SK-N-SH (cell line): ENCODE measurements around the gene SPINT1. TPM values are rescaled to one million over a fixed set of nuclear protein-coding genes. Genes with fewer than 3 reads are reported as not detected.

Experiments
- CTCF ChIA-PET: fragments of 300-600, 350-600 bp; formaldehyde crosslinking; extraction: SDS; loops from one replicate; lab custom pipeline; 2021; lab: Yijun Ruan, JAX
- POLR2A ChIA-PET: fragments of 350-600 bp; sonication (Branson Sonifier 250); formaldehyde crosslinking; extraction: SDS; loops from one replicate; lab custom pipeline; 2020; ENCODE audit warnings: antibody characterized with exemption, inconsistent platforms; lab: Yijun Ruan, JAX
- DNase-seq: peaks from one replicate; pipeline ENCODE4 v3.0.0; 2012
- H2AFZ ChIP-seq: fragments of 200-600 bp; sonication (generic); 2 replicates; pipeline ENCODE4 v1.8.1; 2016; ENCODE audit warnings: antibody characterized with exemption, mild to moderate bottlenecking, low read depth
- H3F3A ChIP-seq: fragments of 200-600 bp; sonication (generic); replicated peaks from 2 replicates; pipeline ENCODE3; 2016; ENCODE audit warnings: antibody characterized with exemption, mild to moderate bottlenecking; ENCODE audit not compliant: insufficient read depth
- H3K27ac ChIP-seq, 2 experiments: fragments of 200-500 bp in 1 of 2; fragments of 200-600 bp in 1 of 2; sonication (Bioruptor generic) in 1 of 2; sonication (generic), shearing (Covaris generic) in 1 of 2; 2 replicates each; pipeline versions ENCODE4 v1.5.1 to v1.6.1; 2014 to 2016; ENCODE audit warnings: low read depth in 2 of 2, inconsistent platforms in 1 of 2, low read length in 1 of 2, mild to moderate bottlenecking in 1 of 2, mixed read lengths in 1 of 2
- H3K27me3 ChIP-seq: fragments of 200-600 bp; sonication (generic), shearing (Covaris generic); 2 replicates; pipeline ENCODE4 v1.6.1; 2016; ENCODE audit warnings: mixed run types; ENCODE audit not compliant: insufficient read depth
- H3K36me3 ChIP-seq, 2 experiments: fragments of 200-500 bp in 1 of 2; fragments of 200-600 bp in 1 of 2; sonication (Bioruptor generic) in 1 of 2; sonication (generic) in 1 of 2; replicated peaks in 1 of 2; 2 replicates each; pipeline versions ENCODE3 to v1.5.1; 2014 to 2016; ENCODE audit warnings: low read length in 1 of 2, mild to moderate bottlenecking in 1 of 2; ENCODE audit not compliant: insufficient read depth in 2 of 2, control insufficient read depth in 1 of 2
- H3K4me1 ChIP-seq, 2 experiments: fragments of 200-500 bp in 1 of 2; fragments of 200-600 bp in 1 of 2; sonication (Bioruptor generic) in 1 of 2; sonication (generic), shearing (Covaris generic) in 1 of 2; 2 replicates each; pipeline versions ENCODE4 v1.5.1 to v1.6.1; 2014 to 2016; ENCODE audit warnings: low read depth in 1 of 2, low read length in 1 of 2, mixed run types in 1 of 2; ENCODE audit not compliant: insufficient read depth in 2 of 2, control insufficient read depth in 1 of 2
- H3K4me2 ChIP-seq: fragments of 200-600 bp; sonication (generic), shearing (Covaris generic); 2 replicates; pipeline ENCODE4 v1.6.1; 2017; ENCODE audit warnings: mixed run types
- H3K4me3 ChIP-seq, 2 experiments: fragments of 200-500 bp in 1 of 2; fragments of 200-600 bp in 1 of 2; sonication (Bioruptor generic) in 1 of 2; sonication (generic), shearing (Covaris generic) in 1 of 2; 2 replicates each; pipeline versions ENCODE4 v1.5.1 to v1.8.1; 2014 to 2016; ENCODE audit warnings: low read depth in 2 of 2, inconsistent platforms in 1 of 2, low read length in 1 of 2, mild to moderate bottlenecking in 1 of 2, mixed read lengths in 1 of 2, moderate library complexity in 1 of 2
- H3K79me2 ChIP-seq: fragments of 200-600 bp; sonication (generic); 2 replicates; pipeline ENCODE4 v1.8.1; 2017; ENCODE audit warnings: mild to moderate bottlenecking; ENCODE audit not compliant: insufficient read depth
- H3K9ac ChIP-seq: fragments of 200-600 bp; sonication (generic); 2 replicates; pipeline ENCODE4 v1.6.1; 2017; ENCODE audit warnings: mixed run types
- H3K9me2 ChIP-seq: fragments of 200-600 bp; sonication (generic); 2 replicates; pipeline ENCODE4 v1.6.1; 2017; ENCODE audit warnings: mixed run types
- H3K9me3 ChIP-seq: fragments of 200-600 bp; sonication (generic); 2 replicates; pipeline ENCODE4 v1.6.1; 2017; ENCODE audit warnings: mixed run types, mild to moderate bottlenecking, moderate library complexity
- H4K20me1 ChIP-seq: fragments of 200-600 bp; sonication (generic); 2 replicates; pipeline ENCODE4 v1.6.1; 2017; ENCODE audit warnings: mild to moderate bottlenecking, mixed run types; ENCODE audit not compliant: insufficient read depth
- EZH2phosphoT487 ChIP-seq: fragments of 200-600 bp; sonication (generic); IDR thresholded peaks from 2 replicates; pipeline ENCODE4 v1.6.1; 2017; ENCODE audit warnings: low read depth, mixed run types, mild to moderate bottlenecking, antibody characterized with exemption, moderate library complexity, borderline replicate concordance
- FOSL2 ChIP-seq: IDR thresholded peaks from 2 replicates; pipeline ENCODE4 v1.4.0; 2012; ENCODE audit warnings: low read depth, mild to moderate bottlenecking, moderate library complexity, borderline replicate concordance
- FOXM1 ChIP-seq: IDR thresholded peaks from 2 replicates; pipeline ENCODE4 v1.4.0; 2012; ENCODE audit warnings: low read depth, mild to moderate bottlenecking
- NFIC ChIP-seq: IDR thresholded peaks from 2 replicates; pipeline ENCODE4 v1.4.0; 2012; ENCODE audit warnings: borderline replicate concordance
- POLR2AphosphoS5 ChIP-seq: IDR thresholded peaks from 2 replicates; pipeline ENCODE4 v1.6.1; 2012; ENCODE audit warnings: low read depth, low read length
- RFX5 ChIP-seq: IDR thresholded peaks from 2 replicates; pipeline ENCODE4 v1.6.1; 2012; ENCODE audit warnings: mild to moderate bottlenecking, improper control_type of control experiment, low read length
- RXRA ChIP-seq: IDR thresholded peaks from 2 replicates; pipeline ENCODE4 v1.4.0; 2012; ENCODE audit warnings: low read depth, mild to moderate bottlenecking, borderline replicate concordance
- TAF1 ChIP-seq: IDR thresholded peaks from 2 replicates; pipeline ENCODE4 v1.6.1; 2012; ENCODE audit warnings: low read depth, mild to moderate bottlenecking, low read length, moderate library complexity, borderline replicate concordance
- TCF12 ChIP-seq: IDR thresholded peaks from 2 replicates; pipeline ENCODE4 v1.4.0; 2012
- TEAD4 ChIP-seq: IDR thresholded peaks from 2 replicates; pipeline ENCODE4 v1.4.0; 2012; ENCODE audit warnings: mild to moderate bottlenecking, borderline replicate concordance; ENCODE audit not compliant: insufficient read depth
- WGBS: methylation state at CpG from one replicate; pipeline ENCODE4 v1.1.6; 2017; ENCODE audit warnings: low lambda C conversion rate; 5-methylcytosine and 5-hydroxymethylcytosine counted together
- polyA plus RNA-seq, 3 experiments: library from polyadenylated mRNA; depleted of rRNA; stranded (reverse); fragments of >200 nt; gene quantifications; 2 replicates each; pipeline ENCODE4 v1.2.3, GENCODE V29; 2012
- TF ChIP-seq, protein P1 (sequence below): IDR thresholded peaks from 2 replicates; pipeline ENCODE4 v1.4.0; 2012; ENCODE audit warnings: low read depth
- TF ChIP-seq, protein P2 (sequence below): fragments of 150-350 bp; IDR thresholded peaks from 2 replicates; pipeline ENCODE4 v1.6.1; 2017; ENCODE audit warnings: antibody characterized with exemption, low read length, low read depth, borderline replicate concordance
- TF ChIP-seq, protein P3 (sequence below): IDR thresholded peaks from 2 replicates; pipeline ENCODE4 v1.4.0; 2012; ENCODE audit warnings: low read depth, borderline replicate concordance

Gene SPINT1, protein sequence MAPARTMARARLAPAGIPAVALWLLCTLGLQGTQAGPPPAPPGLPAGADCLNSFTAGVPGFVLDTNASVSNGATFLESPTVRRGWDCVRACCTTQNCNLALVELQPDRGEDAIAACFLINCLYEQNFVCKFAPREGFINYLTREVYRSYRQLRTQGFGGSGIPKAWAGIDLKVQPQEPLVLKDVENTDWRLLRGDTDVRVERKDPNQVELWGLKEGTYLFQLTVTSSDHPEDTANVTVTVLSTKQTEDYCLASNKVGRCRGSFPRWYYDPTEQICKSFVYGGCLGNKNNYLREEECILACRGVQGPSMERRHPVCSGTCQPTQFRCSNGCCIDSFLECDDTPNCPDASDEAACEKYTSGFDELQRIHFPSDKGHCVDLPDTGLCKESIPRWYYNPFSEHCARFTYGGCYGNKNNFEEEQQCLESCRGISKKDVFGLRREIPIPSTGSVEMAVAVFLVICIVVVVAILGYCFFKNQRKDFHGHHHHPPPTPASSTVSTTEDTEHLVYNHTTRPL
- polyA plus RNA-seq (2012; rRNA removed) = 0.58 and 2.0 TPM in 2 replicates
- 0.55 and 1.2 TPM in 2 replicates for polyA plus RNA-seq (2012; cell fraction: cytosol; rRNA removed)
- 1.8 and 2.0 TPM in 2 replicates for polyA plus RNA-seq (2012; cell fraction: nucleus; rRNA removed)

DNA sequence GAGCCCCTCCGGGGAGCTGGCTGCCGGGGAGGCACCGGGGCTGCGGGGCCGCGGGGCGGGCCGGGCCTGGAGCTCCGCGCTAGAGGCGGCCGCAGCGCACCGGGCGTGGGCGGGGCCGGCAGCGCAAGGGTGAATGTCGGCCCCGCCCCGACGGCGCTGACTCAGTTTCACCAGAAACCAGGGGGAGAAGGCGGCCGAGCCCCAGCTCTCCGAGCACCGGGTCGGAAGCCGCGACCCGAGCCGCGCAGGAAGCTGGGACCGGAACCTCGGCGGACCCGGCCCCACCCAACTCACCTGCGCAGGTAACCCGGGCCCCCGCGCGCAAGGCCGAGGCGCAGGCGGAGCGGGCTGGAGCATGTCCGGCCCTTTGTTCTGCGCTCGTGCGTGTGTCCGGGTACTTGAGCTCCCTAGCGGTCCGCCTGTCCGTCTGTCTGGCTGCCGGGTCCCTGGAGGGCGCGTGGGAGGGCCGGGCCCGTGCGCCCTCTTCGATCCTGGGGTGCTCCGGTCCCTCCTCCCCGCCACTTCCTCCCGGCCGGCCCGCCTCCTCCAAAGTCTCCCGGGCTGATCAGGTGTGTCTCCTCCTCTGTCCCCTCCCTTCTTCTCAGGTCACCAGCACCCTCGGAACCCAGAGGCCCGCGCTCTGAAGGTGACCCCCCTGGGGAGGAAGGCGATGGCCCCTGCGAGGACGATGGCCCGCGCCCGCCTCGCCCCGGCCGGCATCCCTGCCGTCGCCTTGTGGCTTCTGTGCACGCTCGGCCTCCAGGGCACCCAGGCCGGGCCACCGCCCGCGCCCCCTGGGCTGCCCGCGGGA lies at the start of gene SPINT1:
Gene SPINT1 (plus strand): TSS at position 164 of the 811 bp plus-strand sequence. CDS start 507 bp downstream, at position 671.
- Histone ChIP-seq H3K36me3 (no peaks in the 10 kb centered on the region), H3K79me2 (no peaks in the 10 kb centered on the region), H4K20me1 (no peaks in the 10 kb centered on the region), H3K27me3 (peaks cover 9% of the 10 kb centered on the region; the same call in 1 of the 2 replicates), H3K4me2 (peak within 1 kb of the TSS; percentile 65), H3F3A (peaks cover 3% of the 10 kb centered on the region), H3K27ac (no peak within 1 kb of the TSS), H2AFZ (peak within 1 kb of the TSS; percentile 40; the same call in 1 of the 2 replicates), H3K9me2 (no peaks in the 10 kb centered on the region), H3K4me1 (peaks cover 0 to 17% of the 10 kb centered on the region in 2 experiments; a peak in 1 of 4 replicates), H3K9ac (no peak within 1 kb of the TSS), H3K4me3 (peak within 1 kb of the TSS; percentile 44; a peak in 3 of 4 replicates), H3K9me3 (no peaks in the 10 kb centered on the region)
- peak; percentile 74 for DNase-seq
- no peak for TF ChIP-seq POLR2AphosphoS5
- no peak for TF ChIP-seq EZH2phosphoT487
- TF ChIP-seq TCF12 = no peak
- TF ChIP-seq NFIC = no peak
- TF ChIP-seq, protein P1, sequence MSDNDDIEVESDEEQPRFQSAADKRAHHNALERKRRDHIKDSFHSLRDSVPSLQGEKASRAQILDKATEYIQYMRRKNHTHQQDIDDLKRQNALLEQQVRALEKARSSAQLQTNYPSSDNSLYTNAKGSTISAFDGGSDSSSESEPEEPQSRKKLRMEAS = no peak
- TF ChIP-seq FOSL2 = no peak
- no peak for TF ChIP-seq TEAD4
- TF ChIP-seq RXRA = no peak
- TF ChIP-seq, protein P2, sequence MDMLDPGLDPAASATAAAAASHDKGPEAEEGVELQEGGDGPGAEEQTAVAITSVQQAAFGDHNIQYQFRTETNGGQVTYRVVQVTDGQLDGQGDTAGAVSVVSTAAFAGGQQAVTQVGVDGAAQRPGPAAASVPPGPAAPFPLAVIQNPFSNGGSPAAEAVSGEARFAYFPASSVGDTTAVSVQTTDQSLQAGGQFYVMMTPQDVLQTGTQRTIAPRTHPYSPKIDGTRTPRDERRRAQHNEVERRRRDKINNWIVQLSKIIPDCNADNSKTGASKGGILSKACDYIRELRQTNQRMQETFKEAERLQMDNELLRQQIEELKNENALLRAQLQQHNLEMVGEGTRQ = no peak
- TF ChIP-seq FOXM1 = no peak
- no peak for TF ChIP-seq TAF1
- TF ChIP-seq, protein P3, sequence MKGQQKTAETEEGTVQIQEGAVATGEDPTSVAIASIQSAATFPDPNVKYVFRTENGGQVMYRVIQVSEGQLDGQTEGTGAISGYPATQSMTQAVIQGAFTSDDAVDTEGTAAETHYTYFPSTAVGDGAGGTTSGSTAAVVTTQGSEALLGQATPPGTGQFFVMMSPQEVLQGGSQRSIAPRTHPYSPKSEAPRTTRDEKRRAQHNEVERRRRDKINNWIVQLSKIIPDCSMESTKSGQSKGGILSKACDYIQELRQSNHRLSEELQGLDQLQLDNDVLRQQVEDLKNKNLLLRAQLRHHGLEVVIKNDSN = no peak
- TF ChIP-seq RFX5 = no peak
- CTCF ChIA-PET = interaction anchor here (0.8 to 8.5 kb wide), 7 partner anchors 13 to 98 kb away, joined by 3 to 120 read pairs (median 7); partner anchors contain the start of genes RHOV and VPS18
- WGBS = no CpG with 5 or more reads among the region's 89 CpGs
- POLR2A ChIA-PET = no interaction called here
